ENCODE measurements around the gene SMAD7.

SMAD7 gene

GRCh38 chr18:48975120-48975816 is 24.5 kb upstream of the SMAD7 start:
- no peak for TF ChIP-seq CTCF (conservative IDR thresholded peaks at IDR 0.05)
- peak overlapping the region; percentile 80 for H3K27ac ChIP-seq

- H3K27ac ChIP-seq: peak overlapping the region; percentile 80
- TF ChIP-seq CTCF (conservative IDR thresholded peaks at IDR 0.05): peak; percentile 24
Measured at GRCh38 chr18:48974304-48975119, 23.7 kb upstream of the SMAD7 start.

GRCh38 chr18:48973731-48974130 is 23.0 kb upstream of the SMAD7 start:
- H3K27ac ChIP-seq: 0 out of 2 replicates have a peak overlapping the region, but pooled peaks have one; percentile 8
- TF ChIP-seq CTCF (conservative IDR thresholded peaks at IDR 0.05): no peak

GRCh38 chr18:48968412-48969215 is 17.8 kb upstream of the SMAD7 start:
- TF ChIP-seq CTCF (conservative IDR thresholded peaks at IDR 0.05): no peak
- H3K27ac ChIP-seq: no peak overlapping the region

GRCh38 chr18:48967545-48967944 is 16.8 kb upstream of the SMAD7 start:
- no peak overlapping the region for H3K27ac ChIP-seq
- TF ChIP-seq CTCF (conservative IDR thresholded peaks at IDR 0.05): no peak

- no peak overlapping the region for H3K27ac ChIP-seq
- no peak for TF ChIP-seq CTCF (conservative IDR thresholded peaks at IDR 0.05)
Measured at GRCh38 chr18:48966523-48966922, 15.8 kb upstream of the SMAD7 start.

Data from VCaP (cell line).